Trophoblast cell (in vitro differentiated cells and primary cell): ENCODE data around the gene SLF1.
A peak's percentile ranks its signal among the peaks of the same experiment; 100 is the strongest.

ENCODE experiments used
- DNase-seq, 2 donors: peaks; one replicate each; pipeline ENCODE4 v3.0.0-alpha.2; 2016
- H2AFZ ChIP-seq: 2 replicates; pipeline ENCODE4 v1.6.1; 2013; ENCODE audit warnings: low read length, moderate library complexity, mild to moderate bottlenecking; ENCODE audit not compliant: insufficient read depth, poor library complexity
- H2AK5ac ChIP-seq: 2 replicates; pipeline ENCODE4 v1.6.1; 2013; ENCODE audit warnings: mild to moderate bottlenecking, low read length
- H2BK120ac ChIP-seq: 2 replicates; pipeline ENCODE4 v1.6.1; 2013; ENCODE audit warnings: low read length, mild to moderate bottlenecking, moderate library complexity; ENCODE audit not compliant: insufficient read depth, poor library complexity
- H2BK12ac ChIP-seq: 2 replicates; pipeline ENCODE4 v1.6.1; 2013; ENCODE audit warnings: mild to moderate bottlenecking, low read length, moderate library complexity
- H2BK5ac ChIP-seq: 2 replicates; pipeline ENCODE4 v1.6.1; 2013; ENCODE audit warnings: low read length, low read depth, moderate library complexity, mild to moderate bottlenecking; ENCODE audit not compliant: poor library complexity
- H3K14ac ChIP-seq: 2 replicates; pipeline ENCODE4 v1.6.1; 2013; ENCODE audit warnings: mild to moderate bottlenecking, low read length
- H3K18ac ChIP-seq: 2 replicates; pipeline ENCODE4 v1.6.1; 2013; ENCODE audit warnings: mild to moderate bottlenecking, low read length
- H3K23ac ChIP-seq: 2 replicates; pipeline ENCODE4 v1.6.1; 2013; ENCODE audit warnings: low read length
- H3K27ac ChIP-seq: 2 replicates; pipeline ENCODE4 v1.5.1; 2013; ENCODE audit warnings: low read depth, mild to moderate bottlenecking, inconsistent platforms, low read length, moderate library complexity
- H3K27me3 ChIP-seq: 2 replicates; pipeline ENCODE4 v1.6.1; 2013; ENCODE audit warnings: inconsistent platforms, mild to moderate bottlenecking, low read length, moderate library complexity; ENCODE audit not compliant: insufficient read depth
- H3K36me3 ChIP-seq, 2 experiments: 1 replicate in 1 of 2; 2 replicates in 1 of 2; pipeline ENCODE4 v1.6.1; 2013; ENCODE audit warnings: low read length in 2 of 2, mild to moderate bottlenecking in 2 of 2, moderate library complexity in 1 of 2; ENCODE audit not compliant: insufficient read depth in 2 of 2, control insufficient read depth in 1 of 2
- H3K4ac ChIP-seq: 2 replicates; pipeline ENCODE4 v1.6.1; 2013; ENCODE audit warnings: low read depth, mild to moderate bottlenecking, low read length, moderate library complexity
- H3K4me1 ChIP-seq, 2 experiments: 1 replicate in 1 of 2; 2 replicates in 1 of 2; pipeline ENCODE4 v1.6.1; 2013; ENCODE audit warnings: low read length in 2 of 2, mild to moderate bottlenecking in 2 of 2, moderate library complexity in 1 of 2; ENCODE audit not compliant: insufficient read depth in 2 of 2, control insufficient read depth in 1 of 2
- H3K4me2 ChIP-seq: 2 replicates; pipeline ENCODE4 v1.6.1; 2013; ENCODE audit warnings: inconsistent platforms, mild to moderate bottlenecking, low read length, moderate library complexity
- H3K4me3 ChIP-seq: 2 replicates; pipeline ENCODE4 v1.5.1; 2013; ENCODE audit warnings: mild to moderate bottlenecking, low read depth, low read length, inconsistent platforms
- H3K79me1 ChIP-seq: one replicate; pipeline ENCODE4 v1.6.1; 2013; ENCODE audit warnings: low read length
- H3K79me2 ChIP-seq: 2 replicates; pipeline ENCODE4 v1.6.1; 2013; ENCODE audit warnings: low read length, mild to moderate bottlenecking; ENCODE audit not compliant: control insufficient read depth, insufficient read depth, poor library complexity
- H3K9ac ChIP-seq: 2 replicates; pipeline ENCODE4 v1.6.1; 2013; ENCODE audit warnings: mild to moderate bottlenecking, low read length
- H3K9me3 ChIP-seq: 2 replicates; pipeline ENCODE4 v1.6.1; 2013; ENCODE audit warnings: low read depth, mild to moderate bottlenecking, control low read depth, inconsistent platforms, low read length; ENCODE audit not compliant: insufficient read depth
- H4K12ac ChIP-seq: 2 replicates; pipeline ENCODE4 v1.6.1; 2013; ENCODE audit warnings: low read depth, mild to moderate bottlenecking, low read length, moderate library complexity
- H4K8ac ChIP-seq: 2 replicates; pipeline ENCODE4 v1.6.1; 2013; ENCODE audit warnings: low read depth, mild to moderate bottlenecking, low read length, moderate library complexity
- H4K91ac ChIP-seq: one replicate; pipeline ENCODE4 v1.6.1; 2013; ENCODE audit warnings: low read depth, mild to moderate bottlenecking, low read length, moderate library complexity
- WGBS: extraction: QIAGEN DNeasy Blood & Tissue Kit; methylation state at CpG from one replicate; pipeline ENCODE4 v1.1.7; 2013; ENCODE audit warnings: missing lambda C conversion rate; ENCODE audit not compliant: insufficient read length, insufficient coverage; ENCODE audit errors: extremely low coverage; 5-methylcytosine and 5-hydroxymethylcytosine counted together

The SLF1 gene

GRCh38 chr5:94691949-94692348 is 73.5 kb downstream of the SLF1 start:
- WGBS = no CpG with 5 or more reads among the region's 4 CpGs

GRCh38 chr5:94692581-94692980 is 74.1 kb downstream of the SLF1 start:
- Histone ChIP-seq H2AK5ac (no peak overlapping the region), H3K4me3 (no peak overlapping the region), H2AFZ (no peak overlapping the region), H3K79me1 (no peaks in the 10 kb centered on the region), H3K27me3 (no peaks in the 10 kb centered on the region), H4K12ac (no peak overlapping the region), H4K8ac (no peak overlapping the region), H3K4me2 (no peak overlapping the region), H3K36me3 (no peaks in the 10 kb centered on the region), H3K4ac (no peak overlapping the region), H3K4me1 (no peaks in the 10 kb centered on the region), H3K79me2 (no peaks in the 10 kb centered on the region), H3K27ac (no peak overlapping the region), H2BK5ac (no peak overlapping the region), H3K9me3 (no peaks in the 10 kb centered on the region), H2BK12ac (no peak overlapping the region), H3K23ac (no peak overlapping the region), H4K91ac (no peak overlapping the region), H3K9ac (no peak overlapping the region), H3K18ac (no peak overlapping the region), H2BK120ac (no peak overlapping the region), H3K14ac (no peak overlapping the region)
- no CpG with 5 or more reads among the region's 3 CpGs for WGBS
- no peak for DNase-seq

More at GRCh38 chr5:94691949-94692348, 73.5 kb downstream of the SLF1 start:
- Histone ChIP-seq H4K8ac (no peak overlapping the region), H3K27me3 (no peaks in the 10 kb centered on the region), H3K79me1 (no peaks in the 10 kb centered on the region), H2AFZ (no peak overlapping the region), H4K12ac (no peak overlapping the region), H3K4ac (no peak overlapping the region), H3K9ac (no peak overlapping the region), H3K4me1 (no peaks in the 10 kb centered on the region), H3K18ac (no peak overlapping the region), H2AK5ac (no peak overlapping the region), H3K23ac (no peak overlapping the region), H3K36me3 (peaks cover 2 to 3% of the 10 kb centered on the region in 2 experiments), H2BK12ac (no peak overlapping the region), H2BK120ac (no peak overlapping the region), H3K4me2 (no peak overlapping the region), H3K4me3 (no peak overlapping the region), H3K14ac (no peak overlapping the region), H2BK5ac (no peak overlapping the region), H3K79me2 (no peaks in the 10 kb centered on the region), H3K27ac (no peak overlapping the region), H4K91ac (no peak overlapping the region), H3K9me3 (no peaks in the 10 kb centered on the region)
- peak; percentile 1 to 40 for DNase-seq

GRCh38 chr5:94693043-94693822 is 74.8 kb downstream of the SLF1 start:
- H3K79me2 ChIP-seq = no peaks in the 10 kb centered on the region
- H3K27ac ChIP-seq = no peak overlapping the region
- H3K9me3 ChIP-seq = no peaks in the 10 kb centered on the region
- H3K18ac ChIP-seq = no peak overlapping the region
- H4K8ac ChIP-seq = no peak overlapping the region
- H2BK12ac ChIP-seq = no peak overlapping the region
- H3K9ac ChIP-seq = no peak overlapping the region
- H3K4me2 ChIP-seq = no peak overlapping the region
- H3K36me3 ChIP-seq = no peaks in the 10 kb centered on the region
- no peak overlapping the region for H2AK5ac ChIP-seq
- H3K4ac ChIP-seq = no peak overlapping the region
- no peak overlapping the region for H3K23ac ChIP-seq
- no peak overlapping the region for H2AFZ ChIP-seq
- H3K27me3 ChIP-seq = no peaks in the 10 kb centered on the region
- H4K91ac ChIP-seq = no peak overlapping the region
- H3K79me1 ChIP-seq = no peaks in the 10 kb centered on the region
- no peak overlapping the region for H4K12ac ChIP-seq
- no peak overlapping the region for H3K4me3 ChIP-seq
- H3K4me1 ChIP-seq = no peaks in the 10 kb centered on the region
- H2BK120ac ChIP-seq = no peak overlapping the region
- no CpG with 5 or more reads among the region's 5 CpGs for WGBS
- no peak overlapping the region for H2BK5ac ChIP-seq
- peak in 1 of 2 donors; percentile 65 for DNase-seq
- H3K14ac ChIP-seq = no peak overlapping the region

GRCh38 chr5:94693845-94694370 is 75.4 kb downstream of the SLF1 start:
- H3K27ac ChIP-seq = no peak overlapping the region
- H3K79me1 ChIP-seq = no peaks in the 10 kb centered on the region
- no peaks in the 10 kb centered on the region for H3K79me2 ChIP-seq
- H2BK120ac ChIP-seq = no peak overlapping the region
- DNase-seq = no peak
- H2AK5ac ChIP-seq = no peak overlapping the region
- no peak overlapping the region for H4K8ac ChIP-seq
- no peak overlapping the region for H3K4me2 ChIP-seq
- no peak overlapping the region for H2AFZ ChIP-seq
- H3K9ac ChIP-seq = no peak overlapping the region
- H3K36me3 ChIP-seq = no peaks in the 10 kb centered on the region
- H3K27me3 ChIP-seq = no peaks in the 10 kb centered on the region
- no peak overlapping the region for H3K4ac ChIP-seq
- no peak overlapping the region for H2BK12ac ChIP-seq
- H3K14ac ChIP-seq = no peak overlapping the region
- H3K4me1 ChIP-seq = no peaks in the 10 kb centered on the region
- no CpG with 5 or more reads among the region's 1 CpG for WGBS
- no peak overlapping the region for H2BK5ac ChIP-seq
- no peak overlapping the region for H3K4me3 ChIP-seq
- no peak overlapping the region for H3K23ac ChIP-seq
- no peaks in the 10 kb centered on the region for H3K9me3 ChIP-seq
- no peak overlapping the region for H3K18ac ChIP-seq
- H4K91ac ChIP-seq = no peak overlapping the region
- no peak overlapping the region for H4K12ac ChIP-seq
